Loucy (cell line): Measurements from ENCODE around the gene LYRM4.

Source experiments
- H2AFZ ChIP-seq: fragments of 200-600 bp; sonication (generic); 2 replicates; pipeline ENCODE4 v1.6.0; 2016; ENCODE audit warnings: antibody characterized with exemption, mild to moderate bottlenecking, low read length, moderate library complexity
- H3F3A ChIP-seq: fragments of 200-600 bp; 2 replicates; pipeline ENCODE4 v1.6.0; 2016; ENCODE audit warnings: antibody characterized with exemption, low read depth, mild to moderate bottlenecking
- H3K27me3 ChIP-seq: fragments of 200-600 bp; sonication (generic); 2 replicates; pipeline ENCODE4 v1.6.1; 2014; ENCODE audit warnings: low read length, mild to moderate bottlenecking; ENCODE audit not compliant: insufficient read depth, poor library complexity, severe bottlenecking
- H3K36me3 ChIP-seq: fragments of 200-600 bp; sonication (generic); 2 replicates; pipeline ENCODE4 v1.6.1; 2016; ENCODE audit warnings: low read length; ENCODE audit not compliant: insufficient read depth
- H3K4me1 ChIP-seq: fragments of 200-600 bp; sonication (generic); 2 replicates; pipeline ENCODE4 v1.5.1; 2014; ENCODE audit warnings: low read length, mild to moderate bottlenecking; ENCODE audit not compliant: insufficient read depth, poor library complexity, severe bottlenecking
- H3K4me2 ChIP-seq: fragments of 200-600 bp; sonication (generic); 2 replicates; pipeline ENCODE4 v1.6.0; 2014; ENCODE audit warnings: antibody characterized with exemption, low read length, low read depth, mild to moderate bottlenecking; ENCODE audit not compliant: poor library complexity, severe bottlenecking
- H3K4me3 ChIP-seq: fragments of 200-600 bp; sonication (generic); 2 replicates; pipeline ENCODE4 v1.5.1; 2014; ENCODE audit warnings: low read length, mild to moderate bottlenecking, mixed read lengths; ENCODE audit not compliant: poor library complexity, severe bottlenecking
- H3K79me2 ChIP-seq: fragments of 200-600 bp; sonication (generic); 2 replicates; pipeline ENCODE4 v1.6.1; 2014; ENCODE audit warnings: low read length; ENCODE audit not compliant: insufficient read depth
- H3K9ac ChIP-seq: fragments of 200-600 bp; sonication (generic); 2 replicates; pipeline ENCODE4 v1.6.0; 2014; ENCODE audit warnings: mild to moderate bottlenecking, low read depth, low read length, moderate library complexity; ENCODE audit not compliant: poor library complexity, severe bottlenecking
- H3K9me2 ChIP-seq: fragments of 200-600 bp; sonication (generic); replicated peaks from 2 replicates; pipeline ENCODE4 v1.6.1; 2016; ENCODE audit warnings: low read depth, low read length, mixed read lengths
- H3K9me3 ChIP-seq: fragments of 200-600 bp; sonication (generic); 2 replicates; pipeline ENCODE4 v1.6.1; 2014; ENCODE audit warnings: mild to moderate bottlenecking, antibody characterized with exemption, low read length, low read depth; ENCODE audit not compliant: insufficient read depth
- H4K20me1 ChIP-seq: fragments of 200-600 bp; sonication (generic); 2 replicates; pipeline ENCODE4 v1.6.0; 2014; ENCODE audit warnings: antibody characterized with exemption, low read length, mild to moderate bottlenecking; ENCODE audit not compliant: insufficient read depth, poor library complexity, severe bottlenecking
- EZH2phosphoT487 ChIP-seq: fragments of 200-600 bp; IDR thresholded peaks from 2 replicates; pipeline ENCODE4 v1.6.1; 2018; ENCODE audit warnings: antibody characterized with exemption, mild to moderate bottlenecking, moderate library complexity, borderline replicate concordance
- TF ChIP-seq, protein P1 (sequence below): fragments of 200-600 bp; sonication (generic); conservative IDR thresholded peaks from 2 replicates; pipeline ENCODE4 v1.5.1; 2014; ENCODE audit warnings: mild to moderate bottlenecking, antibody characterized with exemption, low read length

LYRM4 gene

GRCh38 chr6:5141046-5141445 is 119.7 kb downstream of the LYRM4 start:
- H3K4me1 ChIP-seq, result peaks cover 5% of the 10 kb centered on the region
- H3K79me2 ChIP-seq, result no peaks in the 10 kb centered on the region
- H3K9me3 ChIP-seq, result no peaks in the 10 kb centered on the region
- TF ChIP-seq, protein P1, sequence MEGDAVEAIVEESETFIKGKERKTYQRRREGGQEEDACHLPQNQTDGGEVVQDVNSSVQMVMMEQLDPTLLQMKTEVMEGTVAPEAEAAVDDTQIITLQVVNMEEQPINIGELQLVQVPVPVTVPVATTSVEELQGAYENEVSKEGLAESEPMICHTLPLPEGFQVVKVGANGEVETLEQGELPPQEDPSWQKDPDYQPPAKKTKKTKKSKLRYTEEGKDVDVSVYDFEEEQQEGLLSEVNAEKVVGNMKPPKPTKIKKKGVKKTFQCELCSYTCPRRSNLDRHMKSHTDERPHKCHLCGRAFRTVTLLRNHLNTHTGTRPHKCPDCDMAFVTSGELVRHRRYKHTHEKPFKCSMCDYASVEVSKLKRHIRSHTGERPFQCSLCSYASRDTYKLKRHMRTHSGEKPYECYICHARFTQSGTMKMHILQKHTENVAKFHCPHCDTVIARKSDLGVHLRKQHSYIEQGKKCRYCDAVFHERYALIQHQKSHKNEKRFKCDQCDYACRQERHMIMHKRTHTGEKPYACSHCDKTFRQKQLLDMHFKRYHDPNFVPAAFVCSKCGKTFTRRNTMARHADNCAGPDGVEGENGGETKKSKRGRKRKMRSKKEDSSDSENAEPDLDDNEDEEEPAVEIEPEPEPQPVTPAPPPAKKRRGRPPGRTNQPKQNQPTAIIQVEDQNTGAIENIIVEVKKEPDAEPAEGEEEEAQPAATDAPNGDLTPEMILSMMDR, result no peak
- no peak for TF ChIP-seq EZH2phosphoT487
- H2AFZ ChIP-seq, result no peak overlapping the region
- no peak overlapping the region for H3K4me3 ChIP-seq
- no peaks in the 10 kb centered on the region for H3K27me3 ChIP-seq
- H4K20me1 ChIP-seq, result no peaks in the 10 kb centered on the region
- no peaks in the 10 kb centered on the region for H3F3A ChIP-seq
- no peak overlapping the region for H3K4me2 ChIP-seq
- H3K36me3 ChIP-seq, result no peaks in the 10 kb centered on the region
- H3K9me2 ChIP-seq, result no peaks in the 10 kb centered on the region
- H3K9ac ChIP-seq, result no peak overlapping the region

DNA sequence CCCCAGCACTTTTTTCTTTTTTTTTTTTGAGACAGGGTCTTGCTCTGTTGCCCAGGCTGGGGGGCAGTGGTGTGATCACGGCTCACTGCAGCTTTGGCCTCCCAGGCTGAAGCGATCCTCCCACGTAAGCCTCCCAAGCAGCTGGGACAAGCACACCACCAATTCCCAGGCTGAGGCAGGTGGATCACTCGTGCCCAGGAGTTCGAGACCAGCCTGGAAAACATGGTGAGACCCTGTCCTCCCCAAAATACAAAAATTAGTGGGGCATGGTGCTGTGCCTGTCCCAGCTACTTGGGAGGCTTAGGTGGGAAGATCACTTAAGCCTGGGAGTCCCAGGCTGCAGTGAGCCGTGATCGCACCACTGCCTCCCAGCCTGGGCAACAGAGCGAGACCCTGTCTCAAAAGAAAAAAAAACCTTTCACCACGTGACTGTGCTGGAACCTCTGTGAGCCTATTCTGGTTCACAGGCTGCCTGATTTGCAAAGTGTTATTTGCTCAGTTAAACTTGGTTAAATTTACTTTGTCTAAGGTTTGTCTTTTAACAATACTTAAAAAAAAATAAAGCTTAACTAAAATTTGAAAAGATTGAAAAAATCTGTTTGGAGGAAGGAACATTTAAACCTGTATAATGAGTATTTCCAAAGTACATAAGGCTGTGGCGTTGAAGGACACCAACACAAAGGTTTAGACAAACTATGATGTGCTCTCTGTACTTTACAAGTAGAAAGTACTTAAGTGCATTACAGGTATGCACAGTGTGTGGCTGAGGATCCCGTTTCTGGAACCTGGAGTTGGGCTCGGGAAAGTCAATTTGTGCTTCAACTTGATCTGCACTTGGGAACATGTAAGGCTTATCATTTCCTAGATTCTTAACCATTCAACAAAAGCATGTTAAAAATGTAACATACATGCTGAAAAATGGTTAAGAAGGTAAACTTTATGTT is 120.7 kb downstream of the LYRM4 start:
- H3K27me3 ChIP-seq, result no peaks in the 10 kb centered on the region

DNA sequence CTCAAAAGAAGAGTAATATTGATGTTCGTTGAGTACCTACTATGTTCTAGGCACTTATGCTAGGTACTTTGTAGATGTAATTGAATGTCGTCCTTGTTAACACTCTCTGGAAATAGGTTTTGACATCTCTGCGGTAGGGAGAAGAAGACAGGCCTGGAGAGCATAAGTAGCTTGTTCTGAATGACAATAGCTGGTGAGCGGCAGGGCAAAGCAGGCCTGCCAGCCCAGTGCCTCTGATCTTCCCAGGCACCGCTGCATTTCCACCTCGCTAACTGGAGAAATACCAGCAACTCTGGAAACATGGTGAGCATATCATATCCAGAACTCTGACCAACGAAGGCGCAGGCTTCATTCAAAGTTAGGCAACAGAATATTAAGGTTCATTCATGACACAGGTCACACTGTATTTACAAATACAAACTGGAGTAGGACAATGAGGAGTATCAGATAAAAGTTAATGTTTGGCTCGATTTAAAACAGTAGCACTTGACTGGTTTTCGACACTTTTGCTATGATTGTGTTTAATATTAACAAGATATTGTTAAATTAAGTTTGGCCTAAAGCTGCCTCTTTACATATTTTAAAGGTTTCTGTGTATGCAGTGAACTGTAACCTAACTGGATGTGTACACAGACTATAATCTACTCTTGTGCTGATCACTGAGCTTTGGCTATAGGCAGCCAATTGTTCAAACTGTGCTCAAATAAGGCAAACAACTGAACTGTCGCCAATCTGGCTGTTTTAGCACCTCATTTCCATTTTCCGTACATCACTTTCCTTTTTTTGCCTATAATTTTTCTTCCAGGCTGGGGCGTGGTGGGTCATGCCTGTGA is 121.5 kb downstream of the LYRM4 start:
- Histone ChIP-seq H3K27me3 (no peaks in the 10 kb centered on the region), H3K79me2 (no peaks in the 10 kb centered on the region), H4K20me1 (no peaks in the 10 kb centered on the region), H2AFZ (no peak overlapping the region), H3K9me3 (no peaks in the 10 kb centered on the region), H3K4me3 (no peak overlapping the region), H3K4me1 (peaks cover 5% of the 10 kb centered on the region), H3K9me2 (no peaks in the 10 kb centered on the region), H3K36me3 (no peaks in the 10 kb centered on the region), H3K9ac (no peak overlapping the region), H3K4me2 (no peak overlapping the region), H3F3A (no peaks in the 10 kb centered on the region)
- TF ChIP-seq EZH2phosphoT487, result no peak
- TF ChIP-seq, protein P1, result no peak

More for the DNA sequence above, 120.7 kb downstream of the LYRM4 start:
- Histone ChIP-seq H3K9me2 (no peaks in the 10 kb centered on the region), H3K4me2 (no peak overlapping the region), H3K4me1 (peaks cover 5% of the 10 kb centered on the region), H2AFZ (no peak overlapping the region), H3K9me3 (no peaks in the 10 kb centered on the region), H3K36me3 (no peaks in the 10 kb centered on the region), H4K20me1 (no peaks in the 10 kb centered on the region), H3F3A (no peaks in the 10 kb centered on the region), H3K79me2 (no peaks in the 10 kb centered on the region), H3K9ac (no peak overlapping the region), H3K4me3 (no peak overlapping the region)
- no peak for TF ChIP-seq EZH2phosphoT487
